ENCODE data around the gene PDCD2.

Gene PDCD2

DNA sequence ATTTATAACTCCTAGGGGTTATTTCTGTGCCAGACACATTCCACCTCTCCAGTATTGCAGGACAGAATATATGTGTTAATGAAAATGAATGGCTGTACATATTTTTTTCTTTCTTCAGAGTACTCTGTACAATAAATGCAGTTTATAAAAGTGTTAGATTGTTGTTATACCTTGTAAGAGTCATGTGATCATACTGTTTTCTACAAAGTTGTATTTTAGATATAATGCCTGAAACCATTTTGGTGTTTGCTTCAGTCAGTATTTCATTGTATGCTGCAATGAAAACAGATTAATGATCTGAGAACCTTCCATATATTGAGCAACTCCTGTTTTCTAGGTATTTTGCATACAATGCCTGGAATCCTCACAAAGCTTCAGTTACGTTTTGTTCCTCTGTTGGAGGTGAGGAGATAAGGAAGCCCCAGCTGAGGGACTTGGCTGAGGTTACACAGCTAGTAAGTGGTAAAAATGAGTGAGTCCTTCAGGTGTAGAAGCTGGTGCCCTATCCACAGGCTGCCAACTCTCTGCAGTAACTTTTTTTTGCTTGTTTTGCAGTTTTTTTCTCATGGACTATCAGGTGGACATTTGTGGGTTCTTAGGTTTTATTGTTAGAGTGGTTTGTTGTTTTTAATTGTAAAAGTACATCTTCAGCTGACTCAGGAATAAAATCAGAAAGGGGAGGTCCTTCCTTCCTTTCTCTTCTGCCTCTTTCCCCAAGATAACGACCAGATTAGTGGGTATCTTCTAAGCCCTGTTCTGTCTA lies 11.6 kb downstream of the PDCD2 start:
- TF ChIP-seq GLIS3 (CRISPR knock-in tag; IDR thresholded peaks at IDR 0.05): no peak
- no peak for TF ChIP-seq ARNTL (CRISPR knock-in tag; IDR thresholded peaks at IDR 0.05; ENCODE audit: borderline replicate concordance, low read depth)
- TF ChIP-seq ZNF70 (CRISPR knock-in tag; IDR thresholded peaks at IDR 0.05): no peak
- TF ChIP-seq ISL1 (CRISPR knock-in tag; IDR thresholded peaks at IDR 0.05): no peak
- TF ChIP-seq, protein P1, sequence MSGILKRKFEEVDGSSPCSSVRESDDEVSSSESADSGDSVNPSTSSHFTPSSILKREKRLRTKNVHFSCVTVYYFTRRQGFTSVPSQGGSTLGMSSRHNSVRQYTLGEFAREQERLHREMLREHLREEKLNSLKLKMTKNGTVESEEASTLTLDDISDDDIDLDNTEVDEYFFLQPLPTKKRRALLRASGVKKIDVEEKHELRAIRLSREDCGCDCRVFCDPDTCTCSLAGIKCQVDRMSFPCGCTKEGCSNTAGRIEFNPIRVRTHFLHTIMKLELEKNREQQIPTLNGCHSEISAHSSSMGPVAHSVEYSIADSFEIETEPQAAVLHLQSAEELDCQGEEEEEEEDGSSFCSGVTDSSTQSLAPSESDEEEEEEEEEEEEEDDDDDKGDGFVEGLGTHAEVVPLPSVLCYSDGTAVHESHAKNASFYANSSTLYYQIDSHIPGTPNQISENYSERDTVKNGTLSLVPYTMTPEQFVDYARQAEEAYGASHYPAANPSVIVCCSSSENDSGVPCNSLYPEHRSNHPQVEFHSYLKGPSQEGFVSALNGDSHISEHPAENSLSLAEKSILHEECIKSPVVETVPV (CRISPR knock-in tag; IDR thresholded peaks at IDR 0.05): no peak
- TF ChIP-seq SNAI2 (CRISPR knock-in tag; IDR thresholded peaks at IDR 0.05): no peak
- TF ChIP-seq TCF4 (CRISPR knock-in tag; IDR thresholded peaks at IDR 0.05; ENCODE audit: borderline replicate concordance): no peak
- no peak for TF ChIP-seq ZC3H10 (CRISPR knock-in tag; IDR thresholded peaks at IDR 0.05)
- no peak for TF ChIP-seq OSR1 (CRISPR knock-in tag; IDR thresholded peaks at IDR 0.05)
- no peak for TF ChIP-seq TOX (CRISPR knock-in tag; IDR thresholded peaks at IDR 0.05; ENCODE audit: borderline replicate concordance)
- TF ChIP-seq, protein P2, sequence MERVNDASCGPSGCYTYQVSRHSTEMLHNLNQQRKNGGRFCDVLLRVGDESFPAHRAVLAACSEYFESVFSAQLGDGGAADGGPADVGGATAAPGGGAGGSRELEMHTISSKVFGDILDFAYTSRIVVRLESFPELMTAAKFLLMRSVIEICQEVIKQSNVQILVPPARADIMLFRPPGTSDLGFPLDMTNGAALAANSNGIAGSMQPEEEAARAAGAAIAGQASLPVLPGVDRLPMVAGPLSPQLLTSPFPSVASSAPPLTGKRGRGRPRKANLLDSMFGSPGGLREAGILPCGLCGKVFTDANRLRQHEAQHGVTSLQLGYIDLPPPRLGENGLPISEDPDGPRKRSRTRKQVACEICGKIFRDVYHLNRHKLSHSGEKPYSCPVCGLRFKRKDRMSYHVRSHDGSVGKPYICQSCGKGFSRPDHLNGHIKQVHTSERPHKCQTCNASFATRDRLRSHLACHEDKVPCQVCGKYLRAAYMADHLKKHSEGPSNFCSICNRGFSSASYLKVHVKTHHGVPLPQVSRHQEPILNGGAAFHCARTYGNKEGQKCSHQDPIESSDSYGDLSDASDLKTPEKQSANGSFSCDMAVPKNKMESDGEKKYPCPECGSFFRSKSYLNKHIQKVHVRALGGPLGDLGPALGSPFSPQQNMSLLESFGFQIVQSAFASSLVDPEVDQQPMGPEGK (CRISPR knock-in tag; IDR thresholded peaks at IDR 0.05; ENCODE audit: borderline replicate concordance): no peak
- no peak for TF ChIP-seq PPARA (CRISPR knock-in tag; IDR thresholded peaks at IDR 0.05; ENCODE audit: borderline replicate concordance)
- TF ChIP-seq, protein P3, sequence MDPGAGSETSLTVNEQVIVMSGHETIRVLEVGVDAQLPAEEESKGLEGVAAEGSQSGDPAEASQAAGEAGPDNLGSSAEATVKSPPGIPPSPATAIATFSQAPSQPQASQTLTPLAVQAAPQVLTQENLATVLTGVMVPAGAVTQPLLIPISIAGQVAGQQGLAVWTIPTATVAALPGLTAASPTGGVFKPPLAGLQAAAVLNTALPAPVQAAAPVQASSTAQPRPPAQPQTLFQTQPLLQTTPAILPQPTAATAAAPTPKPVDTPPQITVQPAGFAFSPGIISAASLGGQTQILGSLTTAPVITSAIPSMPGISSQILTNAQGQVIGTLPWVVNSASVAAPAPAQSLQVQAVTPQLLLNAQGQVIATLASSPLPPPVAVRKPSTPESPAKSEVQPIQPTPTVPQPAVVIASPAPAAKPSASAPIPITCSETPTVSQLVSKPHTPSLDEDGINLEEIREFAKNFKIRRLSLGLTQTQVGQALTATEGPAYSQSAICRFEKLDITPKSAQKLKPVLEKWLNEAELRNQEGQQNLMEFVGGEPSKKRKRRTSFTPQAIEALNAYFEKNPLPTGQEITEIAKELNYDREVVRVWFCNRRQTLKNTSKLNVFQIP (CRISPR knock-in tag; IDR thresholded peaks at IDR 0.05; ENCODE audit: borderline replicate concordance, low read depth): no peak
- TF ChIP-seq ZFP3 (CRISPR knock-in tag; IDR thresholded peaks at IDR 0.05): no peak
- no peak for TF ChIP-seq ZNF8 (CRISPR knock-in tag; IDR thresholded peaks at IDR 0.05)
- TF ChIP-seq, protein P4, sequence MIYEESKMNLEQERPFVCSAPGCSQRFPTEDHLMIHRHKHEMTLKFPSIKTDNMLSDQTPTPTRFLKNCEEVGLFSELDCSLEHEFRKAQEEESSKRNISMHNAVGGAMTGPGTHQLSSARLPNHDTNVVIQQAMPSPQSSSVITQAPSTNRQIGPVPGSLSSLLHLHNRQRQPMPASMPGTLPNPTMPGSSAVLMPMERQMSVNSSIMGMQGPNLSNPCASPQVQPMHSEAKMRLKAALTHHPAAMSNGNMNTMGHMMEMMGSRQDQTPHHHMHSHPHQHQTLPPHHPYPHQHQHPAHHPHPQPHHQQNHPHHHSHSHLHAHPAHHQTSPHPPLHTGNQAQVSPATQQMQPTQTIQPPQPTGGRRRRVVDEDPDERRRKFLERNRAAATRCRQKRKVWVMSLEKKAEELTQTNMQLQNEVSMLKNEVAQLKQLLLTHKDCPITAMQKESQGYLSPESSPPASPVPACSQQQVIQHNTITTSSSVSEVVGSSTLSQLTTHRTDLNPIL (CRISPR knock-in tag; IDR thresholded peaks at IDR 0.05; ENCODE audit: low read depth): no peak
- no peak for TF ChIP-seq BACH2 (CRISPR knock-in tag; IDR thresholded peaks at IDR 0.05; ENCODE audit: borderline replicate concordance)
- TF ChIP-seq RARB (CRISPR knock-in tag; IDR thresholded peaks at IDR 0.05): no peak
- TF ChIP-seq ESRRG (CRISPR knock-in tag; IDR thresholded peaks at IDR 0.05): no peak
- no peak for ATAC-seq

DNA sequence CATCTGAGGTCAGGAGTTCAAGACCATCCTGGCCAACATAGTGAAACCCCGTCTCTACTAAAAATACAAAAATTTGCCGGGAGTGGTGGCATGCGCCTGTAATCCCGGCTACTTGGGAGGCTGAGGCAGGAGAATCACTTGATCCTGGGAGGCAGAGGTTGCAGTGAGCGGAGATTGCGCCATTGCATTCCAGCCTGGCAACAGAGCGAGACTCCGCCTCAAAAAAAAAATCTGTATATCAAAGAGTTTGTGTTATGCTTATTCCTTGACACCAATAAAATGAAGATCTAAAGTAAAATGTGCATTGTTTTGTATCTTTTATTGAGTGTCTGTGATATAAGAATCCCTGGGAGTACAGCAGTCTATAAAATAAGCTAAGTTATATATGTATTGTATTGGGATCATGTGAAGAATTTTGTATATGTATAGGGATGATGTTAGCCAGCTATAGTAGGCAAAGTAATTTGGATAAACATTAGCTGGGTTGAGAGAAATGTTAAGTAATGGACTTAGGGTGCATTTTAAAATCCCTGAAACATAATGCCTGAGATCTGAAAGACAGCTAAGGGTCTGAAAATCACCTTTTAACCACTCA lies 19.4 kb downstream of the PDCD2 start:
- no peak for ATAC-seq
- TF ChIP-seq ZFP3 (CRISPR knock-in tag; IDR thresholded peaks at IDR 0.05) (no peak), SNAI2 (CRISPR knock-in tag; IDR thresholded peaks at IDR 0.05) (no peak), ARNTL (CRISPR knock-in tag; IDR thresholded peaks at IDR 0.05; ENCODE audit: borderline replicate concordance, low read depth) (no peak), RARB (CRISPR knock-in tag; IDR thresholded peaks at IDR 0.05) (no peak), BACH2 (CRISPR knock-in tag; IDR thresholded peaks at IDR 0.05; ENCODE audit: borderline replicate concordance) (no peak), ZNF565 (CRISPR knock-in tag; conservative IDR thresholded peaks at IDR 0.05; ENCODE audit: low read depth) (no peak), PPARA (CRISPR knock-in tag; IDR thresholded peaks at IDR 0.05; ENCODE audit: borderline replicate concordance) (no peak), ZFP30 (CRISPR knock-in tag; IDR thresholded peaks at IDR 0.05) (no peak)
- TF ChIP-seq, protein P3 (CRISPR knock-in tag; IDR thresholded peaks at IDR 0.05; ENCODE audit: borderline replicate concordance, low read depth): no peak

DNA sequence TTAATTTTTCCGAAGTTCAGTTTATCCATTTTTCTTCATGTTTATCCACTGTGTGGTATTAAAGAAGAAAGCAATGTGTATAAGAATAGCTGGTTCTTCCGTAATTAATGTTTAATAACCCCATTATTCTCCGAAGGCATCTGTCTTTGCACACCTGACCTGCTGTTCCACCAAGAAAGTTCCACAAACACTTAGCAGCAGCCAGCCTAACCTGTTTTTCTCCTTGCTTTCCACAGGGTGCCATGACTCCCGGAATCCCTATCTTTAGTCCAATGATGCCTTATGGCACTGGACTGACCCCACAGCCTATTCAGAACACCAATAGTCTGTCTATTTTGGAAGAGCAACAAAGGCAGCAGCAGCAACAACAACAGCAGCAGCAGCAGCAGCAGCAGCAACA lies 22.9 kb downstream of the PDCD2 start:
- TF ChIP-seq, protein P5, sequence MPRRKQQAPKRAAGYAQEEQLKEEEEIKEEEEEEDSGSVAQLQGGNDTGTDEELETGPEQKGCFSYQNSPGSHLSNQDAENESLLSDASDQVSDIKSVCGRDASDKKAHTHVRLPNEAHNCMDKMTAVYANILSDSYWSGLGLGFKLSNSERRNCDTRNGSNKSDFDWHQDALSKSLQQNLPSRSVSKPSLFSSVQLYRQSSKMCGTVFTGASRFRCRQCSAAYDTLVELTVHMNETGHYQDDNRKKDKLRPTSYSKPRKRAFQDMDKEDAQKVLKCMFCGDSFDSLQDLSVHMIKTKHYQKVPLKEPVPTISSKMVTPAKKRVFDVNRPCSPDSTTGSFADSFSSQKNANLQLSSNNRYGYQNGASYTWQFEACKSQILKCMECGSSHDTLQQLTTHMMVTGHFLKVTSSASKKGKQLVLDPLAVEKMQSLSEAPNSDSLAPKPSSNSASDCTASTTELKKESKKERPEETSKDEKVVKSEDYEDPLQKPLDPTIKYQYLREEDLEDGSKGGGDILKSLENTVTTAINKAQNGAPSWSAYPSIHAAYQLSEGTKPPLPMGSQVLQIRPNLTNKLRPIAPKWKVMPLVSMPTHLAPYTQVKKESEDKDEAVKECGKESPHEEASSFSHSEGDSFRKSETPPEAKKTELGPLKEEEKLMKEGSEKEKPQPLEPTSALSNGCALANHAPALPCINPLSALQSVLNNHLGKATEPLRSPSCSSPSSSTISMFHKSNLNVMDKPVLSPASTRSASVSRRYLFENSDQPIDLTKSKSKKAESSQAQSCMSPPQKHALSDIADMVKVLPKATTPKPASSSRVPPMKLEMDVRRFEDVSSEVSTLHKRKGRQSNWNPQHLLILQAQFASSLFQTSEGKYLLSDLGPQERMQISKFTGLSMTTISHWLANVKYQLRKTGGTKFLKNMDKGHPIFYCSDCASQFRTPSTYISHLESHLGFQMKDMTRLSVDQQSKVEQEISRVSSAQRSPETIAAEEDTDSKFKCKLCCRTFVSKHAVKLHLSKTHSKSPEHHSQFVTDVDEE (CRISPR knock-in tag; IDR thresholded peaks at IDR 0.05): no peak
- TF ChIP-seq GLIS3 (CRISPR knock-in tag; IDR thresholded peaks at IDR 0.05): no peak
- TF ChIP-seq, protein P3 (CRISPR knock-in tag; IDR thresholded peaks at IDR 0.05; ENCODE audit: borderline replicate concordance, low read depth): no peak
- TF ChIP-seq RARB (CRISPR knock-in tag; IDR thresholded peaks at IDR 0.05): no peak
- TF ChIP-seq ESRRG (CRISPR knock-in tag; IDR thresholded peaks at IDR 0.05): no peak
- TF ChIP-seq BACH2 (CRISPR knock-in tag; IDR thresholded peaks at IDR 0.05; ENCODE audit: borderline replicate concordance): no peak
- TF ChIP-seq OSR1 (CRISPR knock-in tag; IDR thresholded peaks at IDR 0.05): no peak
- no peak for TF ChIP-seq ZNF565 (CRISPR knock-in tag; conservative IDR thresholded peaks at IDR 0.05; ENCODE audit: low read depth)
- no peak for TF ChIP-seq ARNTL (CRISPR knock-in tag; IDR thresholded peaks at IDR 0.05; ENCODE audit: borderline replicate concordance, low read depth)
- TF ChIP-seq ZNF70 (CRISPR knock-in tag; IDR thresholded peaks at IDR 0.05): no peak
- no peak for ATAC-seq
